ENCODE data around the gene ZFYVE19.

The ZFYVE19 gene

GRCh38 chr15:40764629-40765103 lies 42.2 kb upstream of the ZFYVE19 start:
- peak overlapping the region; percentile 45 for H3K27ac ChIP-seq
- peaks cover 15% of the 10 kb centered on the region for H3K36me3 ChIP-seq
- H3K9me3 ChIP-seq: no peaks in the 10 kb centered on the region
- H3K27me3 ChIP-seq: no peaks in the 10 kb centered on the region
- TF ChIP-seq CTCF (IDR thresholded peaks at IDR 0.05): no peak
- peaks cover 37 to 41% of the 10 kb centered on the region in 2 experiments for H3K4me1 ChIP-seq (ENCODE audit: control insufficient read depth in 1 of 2, insufficient read depth in 1 of 2, low read depth in 1 of 2, low read length in 1 of 2)
- H3K4me3 ChIP-seq (ENCODE audit: low read depth in 1 of 2, low read length in 1 of 2): peak overlapping the region; percentile 80 to 90

- TF ChIP-seq CTCF (IDR thresholded peaks at IDR 0.05): no peak
- peaks cover 41 to 46% of the 10 kb centered on the region in 2 experiments for H3K4me1 ChIP-seq (ENCODE audit: control insufficient read depth in 1 of 2, insufficient read depth in 1 of 2, low read depth in 1 of 2, low read length in 1 of 2)
These were observed 40.6 kb upstream of the ZFYVE19 start for GRCh38 chr15:40766194-40766815.

GRCh38 chr15:40766906-40767837 lies 39.7 kb upstream of the ZFYVE19 start:
- Histone ChIP-seq H3K27ac (no peak overlapping the region), H3K4me1 (ENCODE audit: control insufficient read depth in 1 of 2, insufficient read depth in 1 of 2, low read depth in 1 of 2, low read length in 1 of 2) (peaks cover 41 to 46% of the 10 kb centered on the region in 2 experiments), H3K4me3 (ENCODE audit: low read depth in 1 of 2, low read length in 1 of 2) (no peak overlapping the region), H3K36me3 (peaks cover 34% of the 10 kb centered on the region), H3K9me3 (no peaks in the 10 kb centered on the region), H3K27me3 (no peaks in the 10 kb centered on the region)
- no peak for TF ChIP-seq CTCF (IDR thresholded peaks at IDR 0.05)

More at GRCh38 chr15:40766194-40766815, 40.6 kb upstream of the ZFYVE19 start:
- Histone ChIP-seq H3K36me3 (peaks cover 26% of the 10 kb centered on the region), H3K9me3 (no peaks in the 10 kb centered on the region), H3K27ac (no peak overlapping the region), H3K4me3 (ENCODE audit: low read depth in 1 of 2, low read length in 1 of 2) (no peak overlapping the region), H3K27me3 (no peaks in the 10 kb centered on the region)

GRCh38 chr15:40767838-40768500 lies 38.9 kb upstream of the ZFYVE19 start:
- Histone ChIP-seq H3K9me3 (no peaks in the 10 kb centered on the region), H3K36me3 (peaks cover 40% of the 10 kb centered on the region), H3K4me3 (ENCODE audit: low read depth in 1 of 2, low read length in 1 of 2) (no peak overlapping the region), H3K27me3 (no peaks in the 10 kb centered on the region), H3K4me1 (ENCODE audit: control insufficient read depth in 1 of 2, insufficient read depth in 1 of 2, low read depth in 1 of 2, low read length in 1 of 2) (peaks cover 41 to 44% of the 10 kb centered on the region in 2 experiments), H3K27ac (no peak overlapping the region)
- no peak for TF ChIP-seq CTCF (IDR thresholded peaks at IDR 0.05)

- peak overlapping the region; percentile 10 for H3K27ac ChIP-seq
- H3K9me3 ChIP-seq: no peaks in the 10 kb centered on the region
- peaks cover 34 to 37% of the 10 kb centered on the region in 2 experiments for H3K4me1 ChIP-seq (ENCODE audit: control insufficient read depth in 1 of 2, insufficient read depth in 1 of 2, low read depth in 1 of 2, low read length in 1 of 2)
- H3K27me3 ChIP-seq: no peaks in the 10 kb centered on the region
- TF ChIP-seq CTCF (IDR thresholded peaks at IDR 0.05): no peak
- H3K36me3 ChIP-seq: peaks cover 48% of the 10 kb centered on the region
- H3K4me3 ChIP-seq (ENCODE audit: low read depth in 1 of 2, low read length in 1 of 2): no peak overlapping the region
These were observed 38.2 kb upstream of the ZFYVE19 start for GRCh38 chr15:40768521-40769273.

Data from neutrophil (primary cell).